SK-N-SH treated with all-trans-retinoic acid at 6 μM for 48 hours (cell line): ENCODE measurements around the gene C3.

Experiments used
- ARNTL ChIP-seq: fragments of 450-650 bp; formaldehyde crosslinking; IDR thresholded peaks from 2 replicates; pipeline ENCODE4 v1.5.0; 2020; ENCODE audit warnings: low read depth, mild to moderate bottlenecking, moderate library complexity, borderline replicate concordance
- ESRRG ChIP-seq: fragments of 250-450 bp; sonication (Bioruptor Pico); IDR thresholded peaks from 2 replicates; pipeline ENCODE4 v1.6.1; 2021; ENCODE audit warnings: mild to moderate bottlenecking
- GLIS3 ChIP-seq: fragments of 250-450 bp; sonication (Bioruptor Pico); IDR thresholded peaks from 2 replicates; pipeline ENCODE4 v1.5.0; 2020; ENCODE audit warnings: mild to moderate bottlenecking, moderate library complexity

- no peak for TF ChIP-seq GLIS3 (CRISPR knock-in tag)
- TF ChIP-seq ARNTL (CRISPR knock-in tag), result no peak
- TF ChIP-seq ESRRG (CRISPR knock-in tag), result no peak
These were observed 3.4 kb downstream of the C3 start for GRCh38 chr19:6717036-6717435.
